Measurements from ENCODE around the gene SEC14L1.

The SEC14L1 gene

DNA sequence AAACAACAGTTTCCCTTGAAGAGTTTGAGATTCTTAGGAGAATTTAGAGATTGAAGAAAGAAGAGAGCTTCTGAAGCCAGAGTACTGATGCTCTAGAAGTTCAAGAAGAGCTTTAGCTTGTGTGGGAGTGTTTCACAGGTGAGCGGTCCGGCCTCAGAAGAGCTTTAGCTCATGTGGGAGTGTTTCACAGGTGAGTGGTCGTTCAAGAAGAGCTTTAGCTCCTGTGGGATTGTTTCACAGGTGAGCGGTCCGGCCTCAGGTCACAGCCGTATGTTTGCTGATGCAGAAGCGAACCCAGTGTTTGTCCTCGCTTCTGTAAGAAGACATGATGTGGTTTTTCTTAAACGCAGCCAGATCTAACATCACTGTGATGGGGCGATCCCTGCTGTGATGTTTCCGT is 76.4 kb downstream of the SEC14L1 start:
- no peak for DNase-seq

- DNase-seq = no peak
These were observed 76.8 kb downstream of the SEC14L1 start for GRCh38 chr17:77217566-77217965.

- no peak for DNase-seq
These were observed 78.1 kb downstream of the SEC14L1 start for GRCh38 chr17:77218902-77219301.

DNA sequence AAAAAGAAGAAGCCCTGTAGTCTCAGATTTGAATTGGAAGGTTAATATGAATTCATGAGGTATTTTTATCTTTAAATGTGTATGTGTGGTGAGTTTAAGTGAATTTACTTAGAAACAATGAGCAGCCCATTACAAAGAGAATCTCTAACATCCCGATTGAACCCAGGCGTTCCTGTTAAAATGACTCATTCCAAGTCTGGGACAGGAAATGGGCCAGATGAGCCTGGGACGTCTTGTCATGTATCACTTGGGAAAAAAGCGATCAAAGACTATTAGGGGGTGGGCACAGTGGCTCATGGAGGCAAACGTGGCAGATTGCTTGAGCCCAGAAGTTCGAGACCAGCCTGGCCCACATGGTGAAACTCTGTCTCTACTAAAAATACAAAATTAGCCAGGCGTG is 81.6 kb downstream of the SEC14L1 start:
- DNase-seq = no peak

- no peak for DNase-seq
These were observed 83.1 kb downstream of the SEC14L1 start for GRCh38 chr17:77223642-77224420.

DNA sequence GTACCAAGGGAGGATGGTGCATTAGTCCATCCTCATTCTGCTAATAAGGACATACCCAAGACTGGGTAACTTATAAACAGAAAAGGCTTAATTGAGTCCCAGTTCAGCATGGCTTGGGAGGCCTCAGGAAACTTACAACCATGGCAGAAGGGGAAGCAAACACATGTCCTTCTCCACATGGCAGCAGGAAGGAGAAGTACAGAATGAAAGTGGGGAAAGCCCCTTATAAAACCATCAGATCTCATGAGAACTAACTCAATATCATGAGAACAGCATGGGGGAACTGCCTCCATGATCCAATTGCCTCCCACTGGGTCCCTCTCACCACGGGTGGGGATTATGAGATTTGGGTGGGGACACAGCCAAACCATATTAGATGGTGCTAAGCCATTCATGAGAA is 84.5 kb downstream of the SEC14L1 start:
- no peak for DNase-seq

- DNase-seq = no peak
These were observed 86.9 kb downstream of the SEC14L1 start for GRCh38 chr17:77227461-77228240.

DNA sequence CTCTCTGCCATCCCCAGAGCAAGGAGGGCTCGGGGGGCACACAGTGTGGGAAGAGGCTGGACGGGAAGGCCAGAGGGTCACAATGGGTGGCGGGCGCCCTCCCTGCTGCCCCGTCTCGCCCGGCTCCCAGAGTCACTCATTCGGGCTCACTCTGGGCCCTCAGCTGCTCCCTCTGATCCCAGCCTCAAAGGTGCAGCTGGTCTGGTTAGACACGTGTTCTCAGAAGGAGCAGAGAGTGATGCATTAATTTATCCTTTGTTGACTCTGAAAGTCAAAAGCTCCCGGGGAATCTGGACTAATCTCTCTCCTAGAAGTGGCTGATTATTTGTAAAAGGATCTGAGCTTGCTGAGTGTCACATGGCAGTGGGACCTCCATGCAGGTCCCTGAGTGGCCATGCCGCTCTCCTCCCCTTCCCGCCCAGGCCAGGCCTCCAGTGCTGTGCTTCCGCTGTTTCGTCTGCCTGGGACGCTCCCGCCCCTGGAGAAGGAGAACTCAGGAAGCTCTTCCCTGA is 87.5 kb downstream of the SEC14L1 start:
- DNase-seq = peak; percentile 45

- DNase-seq = no peak
These were observed 88.0 kb downstream of the SEC14L1 start for GRCh38 chr17:77228816-77229215.

DNA sequence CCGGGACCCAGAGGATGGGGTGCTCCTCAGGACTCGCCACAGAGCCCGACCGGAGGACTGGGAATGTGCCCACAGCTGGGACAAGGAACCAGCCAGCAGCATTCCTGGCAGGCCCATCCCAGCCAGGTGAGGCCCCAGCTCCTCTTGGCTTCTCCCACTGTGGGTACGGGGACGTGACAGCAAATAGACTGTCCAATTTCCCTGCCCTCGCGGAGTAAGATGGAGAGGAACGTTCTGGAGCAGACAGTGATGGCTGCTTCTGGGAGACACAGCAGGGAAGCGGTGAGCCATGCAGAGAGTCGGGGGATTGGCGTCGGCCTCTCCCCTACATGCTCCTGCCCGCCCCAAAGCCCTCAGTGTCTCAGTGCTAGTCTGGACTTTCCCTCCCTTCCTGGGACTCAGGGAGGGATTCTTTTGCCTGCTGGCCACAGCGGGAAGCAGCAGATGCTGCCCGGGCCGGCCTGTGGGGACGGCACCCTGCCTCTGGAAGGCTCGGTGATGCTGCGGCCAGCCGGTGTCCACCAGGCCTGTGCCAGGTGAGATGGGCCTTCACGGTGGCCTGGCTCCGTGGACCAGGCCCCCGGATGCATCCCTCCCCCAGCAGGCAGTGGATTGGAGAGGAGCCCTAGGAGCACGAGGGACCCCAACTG is 89.1 kb downstream of the SEC14L1 start:
- no peak for DNase-seq

- DNase-seq = no peak
These were observed 89.7 kb downstream of the SEC14L1 start for GRCh38 chr17:77230436-77230830.

GRCh38 chr17:77231076-77231871 is 90.5 kb downstream of the SEC14L1 start:
- DNase-seq = no peak

GRCh38 chr17:77233127-77233526 is 92.4 kb downstream of the SEC14L1 start:
- no peak for DNase-seq

- DNase-seq = no peak
These were observed 93.0 kb downstream of the SEC14L1 start for GRCh38 chr17:77233635-77234334.

- DNase-seq = no peak
These were observed 93.9 kb downstream of the SEC14L1 start for GRCh38 chr17:77234695-77235094.

- no peak for DNase-seq
These were observed 94.7 kb downstream of the SEC14L1 start for GRCh38 chr17:77235370-77235941.

DNA sequence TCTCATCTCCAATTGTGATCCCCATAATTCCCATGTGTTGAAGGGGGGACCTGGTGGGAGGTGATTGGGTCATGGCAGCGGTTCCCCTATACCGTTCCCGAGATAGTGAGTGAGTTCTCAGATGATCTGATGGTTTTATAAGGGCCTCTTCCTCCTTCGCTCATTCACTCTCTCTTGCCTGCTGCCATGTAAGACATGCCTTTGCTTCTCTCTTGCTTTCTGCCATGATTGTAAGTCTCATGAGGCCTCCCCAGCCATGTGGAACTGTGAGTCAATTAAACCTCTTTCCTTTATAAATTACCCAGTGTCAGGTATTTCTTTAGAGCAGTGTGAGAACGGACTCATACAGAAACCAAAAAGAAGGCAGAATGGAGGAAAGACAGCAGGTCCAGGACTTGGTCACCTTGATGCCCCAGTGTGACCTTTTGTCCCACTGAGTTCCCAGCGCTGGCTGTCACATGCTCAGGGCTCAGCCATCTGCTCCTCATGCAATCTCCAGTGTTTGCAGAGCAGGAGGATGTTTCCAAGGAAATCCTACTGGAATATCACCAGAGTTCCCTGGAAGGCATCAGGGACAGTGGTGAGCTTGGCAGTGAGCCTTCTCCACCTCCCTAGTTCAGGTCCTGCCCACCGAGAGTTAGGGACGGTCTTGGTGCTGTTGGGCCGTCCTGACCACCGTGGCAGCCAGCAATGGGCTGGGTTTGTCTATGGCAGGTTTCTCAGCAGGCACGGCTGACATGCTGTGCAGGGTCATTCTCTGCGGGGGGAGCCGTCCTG is 96.7 kb downstream of the SEC14L1 start:
- DNase-seq = no peak

GRCh38 chr17:77240976-77241375 is 100.2 kb downstream of the SEC14L1 start:
- no peak for DNase-seq

DNA sequence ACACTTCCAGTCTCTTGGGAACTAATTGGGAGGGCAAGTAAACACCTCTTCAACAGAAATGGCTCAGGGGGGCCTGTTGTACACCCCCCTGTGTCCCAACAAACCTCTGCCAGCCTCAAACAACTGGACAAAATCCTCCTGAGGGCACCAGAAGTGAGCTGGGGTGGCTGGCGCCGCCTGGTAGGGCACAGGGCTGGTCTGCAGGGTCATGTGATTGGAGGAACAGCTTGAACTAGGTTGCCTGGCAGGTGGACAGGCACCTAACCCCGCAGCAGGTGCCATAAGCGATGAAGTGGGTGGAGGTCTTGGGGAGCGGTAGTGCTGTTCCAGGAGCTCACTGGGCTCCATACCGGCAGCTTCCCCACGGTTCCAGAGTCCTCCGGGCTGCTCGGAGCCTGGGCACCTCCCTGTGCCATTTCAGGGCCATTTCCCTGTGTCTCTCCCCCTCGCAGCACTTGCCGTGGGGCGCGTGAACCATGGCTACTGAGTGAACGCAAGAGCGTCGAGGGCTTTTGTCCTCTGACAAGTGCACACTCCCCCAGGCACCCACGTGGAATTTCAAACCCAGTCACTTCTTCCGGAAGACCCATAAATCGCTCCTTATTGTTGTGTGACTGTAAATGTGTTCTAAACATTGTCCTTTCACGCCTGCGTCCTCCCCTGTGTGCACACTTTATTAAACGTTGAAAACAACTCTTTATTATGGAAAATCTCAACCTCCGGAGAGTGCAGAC is 101.5 kb downstream of the SEC14L1 start:
- no peak for DNase-seq
